ENCODE data around the gene IL17RC. TPM values are rescaled to one million over a fixed set of nuclear protein-coding genes. Genes with fewer than 3 reads are reported as not detected.

IL17RC gene
- total RNA-seq, 1 experiment from 2014 or later, result 17.6 TPM

Other genes with a start within 250 kb of the IL17RC start
- gene CPNE9, start 213.3 kb upstream of the IL17RC start, total RNA-seq (2021; ENCODE audit: unreplicated experiment), result 0.98 TPM
- gene BRPF1, start 185.4 kb upstream of the IL17RC start, total RNA-seq (2021; ENCODE audit: unreplicated experiment), result 23.6 TPM
- gene OGG1, start 167.1 kb upstream of the IL17RC start, total RNA-seq (2021; ENCODE audit: unreplicated experiment), result 16.3 TPM
- 19.7 TPM for gene CAMK1, start 147.2 kb upstream of the IL17RC start, total RNA-seq (2021; ENCODE audit: unreplicated experiment)
- gene TADA3, start 124.6 kb upstream of the IL17RC start, total RNA-seq (2021; ENCODE audit: unreplicated experiment), result 72.0 TPM
- gene ARPC4, start 124.0 kb upstream of the IL17RC start, total RNA-seq (2021; ENCODE audit: unreplicated experiment), result 110 TPM
- 40.3 TPM for gene TTLL3, start 106.8 kb upstream of the IL17RC start, total RNA-seq (2021; ENCODE audit: unreplicated experiment)
- 58.0 TPM for gene RPUSD3, start 73.1 kb upstream of the IL17RC start, total RNA-seq (2021; ENCODE audit: unreplicated experiment)
- gene CIDEC, start 36.8 kb upstream of the IL17RC start, total RNA-seq (2021; ENCODE audit: unreplicated experiment), result not detected
- 33.4 TPM for gene JAGN1, start 26.5 kb upstream of the IL17RC start, total RNA-seq (2021; ENCODE audit: unreplicated experiment)
- 14.3 TPM for gene IL17RE, start 14.2 kb upstream of the IL17RC start, total RNA-seq (2021; ENCODE audit: unreplicated experiment)
- gene CRELD1, start 16.7 kb downstream of the IL17RC start, total RNA-seq (2021; ENCODE audit: unreplicated experiment), result 18.7 TPM
- 0.96 TPM for gene PRRT3, start 35.3 kb downstream of the IL17RC start, total RNA-seq (2021; ENCODE audit: unreplicated experiment)
- 12.4 TPM for gene EMC3, start 69.7 kb downstream of the IL17RC start, total RNA-seq (2021; ENCODE audit: unreplicated experiment)
- 50.0 TPM for gene FANCD2, start 109.3 kb downstream of the IL17RC start, total RNA-seq (2021; ENCODE audit: unreplicated experiment)
- gene FANCD2OS, start 191.2 kb downstream of the IL17RC start, total RNA-seq (2021; ENCODE audit: unreplicated experiment), result not detected
- 93.4 TPM for gene BRK1, start 198.6 kb downstream of the IL17RC start, total RNA-seq (2021; ENCODE audit: unreplicated experiment)
- gene VHL, start 224.7 kb downstream of the IL17RC start, total RNA-seq (2021; ENCODE audit: unreplicated experiment), result 56.1 TPM
- gene IRAK2, start 247.8 kb downstream of the IL17RC start, total RNA-seq (2021; ENCODE audit: unreplicated experiment), result 3.6 TPM